NCI-H2107 treated with DMSO at 0.1 percent for 48 hours (cell line): ENCODE measurements around the gene CYP1A2.

Experiments used
- DNase-seq: peaks from one replicate; lab custom pipeline; 2025; ENCODE audit not compliant: unreplicated experiment; lab: John Stamatoyannopoulos, UW

The CYP1A2 gene

DNA sequence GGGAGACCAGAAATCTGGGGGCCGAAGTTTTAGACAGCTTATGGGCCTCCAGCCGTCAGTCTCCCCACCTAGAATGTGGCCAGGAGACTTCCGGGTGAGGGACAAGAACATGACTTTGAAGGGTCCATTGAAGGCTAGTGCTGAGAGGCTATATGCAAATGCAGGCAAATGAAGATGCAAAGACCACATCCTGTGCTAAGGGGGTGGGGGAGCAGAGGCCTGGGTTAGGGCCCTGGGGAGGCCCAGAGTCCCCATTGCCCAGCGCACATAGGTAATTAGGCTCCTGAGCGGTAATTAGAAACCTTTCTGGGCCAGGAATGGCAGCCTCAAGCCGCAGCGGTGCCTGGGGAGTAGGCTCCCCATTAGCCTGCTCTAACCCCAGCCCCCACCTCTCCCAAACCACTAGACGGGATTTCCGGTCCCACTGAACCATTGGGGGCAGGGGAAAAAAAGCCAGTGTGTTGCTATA is 40.1 kb downstream of the CYP1A2 start:
- peak; percentile 34 for DNase-seq

DNA sequence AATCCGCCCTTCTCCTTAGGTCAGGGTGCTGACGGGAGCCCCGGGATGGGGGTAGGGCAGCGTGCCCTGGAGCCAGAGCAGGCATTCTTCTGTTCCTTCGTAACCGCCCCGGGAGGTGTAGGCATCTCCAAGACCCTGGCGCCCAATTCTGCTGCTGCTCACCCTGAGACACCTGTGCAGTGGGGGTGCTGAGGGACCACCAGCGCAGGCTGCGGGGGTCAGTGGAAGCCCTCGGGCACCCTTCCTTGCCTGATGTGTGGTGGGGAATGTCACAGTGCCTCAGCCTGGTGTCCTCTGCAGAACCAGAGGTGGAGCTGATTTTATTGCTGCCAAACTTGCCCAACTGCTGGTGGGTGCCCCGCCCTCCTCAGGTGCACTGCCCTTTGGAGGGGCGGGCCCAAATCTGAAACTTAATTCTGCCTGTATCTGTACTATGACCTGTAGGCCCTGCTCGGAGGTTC is 40.6 kb downstream of the CYP1A2 start:
- no peak for DNase-seq

DNA sequence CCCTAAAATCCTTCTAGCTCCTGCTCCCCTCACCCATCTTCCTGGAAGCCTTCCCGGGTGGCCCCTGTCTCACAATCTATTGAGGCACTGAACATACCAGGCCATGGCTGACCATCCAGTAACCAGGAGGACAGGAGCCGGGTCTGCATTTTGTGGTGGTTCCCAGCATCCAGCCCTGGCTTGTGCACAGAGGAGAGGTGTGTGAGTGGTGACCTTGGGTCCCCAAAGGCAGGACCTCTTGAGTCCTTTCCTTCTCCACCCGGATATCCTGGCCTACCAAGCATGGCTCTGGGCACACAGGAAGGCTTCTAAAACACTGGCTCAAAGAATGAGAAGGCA is 41.1 kb downstream of the CYP1A2 start:
- no peak for DNase-seq

DNA sequence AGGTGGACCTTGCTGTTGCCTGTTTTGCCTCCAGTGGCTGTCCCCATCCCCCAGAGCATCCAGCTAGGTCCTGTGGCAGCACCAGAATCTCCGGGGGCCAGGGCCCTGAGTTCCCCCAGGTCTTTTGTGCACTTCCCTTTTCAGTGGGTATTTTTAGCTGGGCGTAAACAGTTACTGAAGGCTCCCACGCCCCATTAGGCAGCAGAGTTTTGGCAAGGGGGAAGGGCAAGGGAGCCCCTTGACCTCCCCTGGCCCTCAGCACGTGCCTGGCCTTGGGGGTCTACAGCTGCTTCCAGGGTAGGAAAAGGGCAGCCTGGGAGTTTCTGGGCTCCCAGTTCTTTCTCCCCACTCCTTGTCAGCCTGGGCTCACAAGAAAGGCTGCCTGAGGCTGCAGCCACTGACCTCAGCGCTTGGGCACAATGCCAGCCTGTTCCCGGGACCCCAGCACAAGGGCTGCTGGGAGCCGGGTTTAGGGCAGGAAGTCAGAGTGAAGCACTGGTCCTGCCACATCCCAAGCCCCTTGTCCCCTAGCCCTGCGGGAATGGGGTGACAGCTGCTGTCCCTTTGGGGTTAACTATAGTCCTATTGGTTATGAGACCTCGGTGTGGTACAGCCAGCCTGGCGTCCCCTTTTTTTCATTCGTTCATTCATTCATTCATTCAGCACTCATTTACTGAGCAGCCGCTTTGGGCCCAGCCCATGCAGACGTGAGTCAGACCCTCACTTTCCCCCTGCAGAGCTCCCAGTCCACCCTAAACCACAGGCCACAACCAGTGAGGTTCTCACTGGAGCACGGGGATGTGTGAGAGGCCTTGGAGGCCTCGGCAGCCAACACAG is 41.7 kb downstream of the CYP1A2 start:
- no peak for DNase-seq

DNA sequence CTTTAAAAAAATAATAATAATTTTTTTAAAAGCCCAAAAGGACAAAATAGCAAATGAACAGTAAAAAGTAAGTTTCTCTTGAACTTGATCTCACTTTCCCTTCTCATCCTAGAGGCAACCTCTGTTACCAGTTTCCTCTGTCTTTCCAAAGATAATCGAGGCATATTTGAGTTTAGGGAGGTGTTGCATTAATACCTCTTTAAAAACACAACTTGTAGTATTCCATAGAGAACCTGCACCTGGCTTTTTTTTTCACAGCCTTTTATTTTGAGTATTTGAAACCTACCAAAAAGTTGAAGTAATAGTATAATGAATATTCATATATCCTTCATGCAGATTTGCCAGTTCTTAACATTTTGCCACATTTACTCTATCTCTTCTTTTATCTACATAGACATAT is 42.4 kb downstream of the CYP1A2 start:
- DNase-seq: no peak

DNA sequence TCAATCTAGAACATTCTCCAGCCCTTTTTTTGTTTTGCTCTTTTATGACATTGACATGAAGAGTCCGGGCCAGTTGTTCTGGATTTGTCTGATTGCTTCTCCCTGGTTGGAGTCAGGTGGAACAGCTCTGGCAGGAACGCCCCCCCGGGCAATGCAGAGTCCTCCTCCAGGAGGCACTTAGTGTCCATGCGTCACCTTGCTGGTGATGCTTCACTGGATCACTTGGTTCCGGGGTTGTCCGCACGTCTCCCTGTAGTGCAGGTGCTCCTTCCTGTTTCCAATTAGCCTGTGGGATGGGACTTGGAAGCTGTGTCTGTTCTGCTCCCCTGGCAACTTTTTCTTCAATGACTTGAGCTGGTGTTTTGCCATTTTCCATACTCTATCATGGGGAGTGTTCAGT is 43.0 kb downstream of the CYP1A2 start:
- DNase-seq: no peak

DNA sequence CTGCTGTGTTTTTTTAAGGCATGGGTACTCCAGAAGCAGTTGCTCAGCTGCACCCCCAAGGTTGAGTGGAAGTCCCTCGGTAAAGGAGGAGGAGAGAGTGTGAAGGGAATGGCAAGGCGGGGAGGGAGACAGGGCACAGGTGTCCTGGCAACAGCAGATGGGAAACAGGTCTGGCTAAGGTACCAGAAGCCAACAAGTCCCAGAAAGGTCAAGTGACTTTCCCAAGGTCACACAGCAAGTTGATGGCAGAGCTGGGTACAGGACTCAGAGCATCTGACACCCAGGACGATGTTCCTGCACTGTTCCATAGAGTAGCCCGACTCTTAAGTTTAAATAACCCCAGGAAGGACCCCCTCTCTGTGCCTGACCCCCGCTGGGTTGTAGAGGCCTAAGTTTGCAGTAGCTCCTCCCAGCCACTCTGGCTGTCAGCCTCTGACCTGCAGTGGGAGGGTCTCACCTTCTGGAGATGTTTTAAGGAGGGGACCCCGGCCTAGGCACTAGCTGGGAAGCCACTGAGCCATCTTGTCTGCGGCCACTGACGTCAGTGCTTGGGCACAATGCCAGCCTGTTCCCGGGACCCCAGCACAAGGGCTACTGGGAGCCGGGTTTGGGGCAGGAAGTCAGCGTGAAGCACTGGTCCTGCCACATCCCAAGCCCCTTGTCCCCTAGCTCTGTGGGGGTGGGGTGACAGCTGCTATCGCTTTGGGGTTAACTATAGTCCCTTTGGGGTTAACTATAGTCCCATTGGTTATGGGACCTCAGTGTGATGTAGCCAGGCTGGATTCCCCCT is 43.8 kb downstream of the CYP1A2 start:
- no peak for DNase-seq

DNA sequence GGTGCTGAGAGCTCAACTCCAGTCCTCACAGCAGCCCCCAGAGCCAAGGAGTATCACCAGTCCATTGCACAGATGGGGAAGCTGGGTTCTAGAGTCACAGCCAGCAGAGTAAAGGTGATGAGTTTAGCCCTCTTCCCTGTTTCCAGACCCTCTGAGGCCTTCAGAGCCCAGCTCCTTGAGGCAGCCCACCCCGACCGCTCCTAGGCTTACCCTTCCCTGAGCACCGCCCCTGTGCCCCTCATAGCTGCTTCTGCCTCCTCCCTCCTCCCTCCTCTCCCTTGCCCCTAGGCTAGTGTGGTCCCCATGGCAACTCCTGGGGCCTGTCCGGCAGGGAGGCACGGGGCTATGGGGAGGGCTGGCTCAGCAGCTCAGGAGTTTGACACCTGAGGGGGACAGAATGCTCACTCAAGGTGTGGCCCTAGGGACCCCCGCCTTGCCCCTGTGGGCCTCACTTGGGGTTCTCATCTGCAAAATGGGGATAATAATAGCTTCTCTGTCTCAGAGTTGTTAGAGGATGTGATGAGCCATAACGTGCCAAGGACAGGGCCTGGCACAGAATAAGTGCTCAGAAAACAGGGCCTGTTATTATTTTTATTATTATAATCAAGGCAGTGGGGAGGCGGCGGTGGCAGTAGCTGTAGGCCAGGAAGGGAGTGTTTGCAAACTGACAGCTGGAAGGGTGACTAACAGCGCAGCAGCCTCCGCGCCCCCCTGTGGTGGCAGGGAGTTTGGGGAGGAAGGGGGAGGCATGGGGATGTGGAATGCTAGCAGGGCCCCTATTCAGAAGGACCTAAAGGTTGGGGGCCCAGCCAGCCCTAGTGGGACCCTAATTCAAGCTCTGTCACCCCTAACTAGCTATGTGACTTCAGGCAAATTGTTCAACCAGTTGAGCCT is 44.7 kb downstream of the CYP1A2 start:
- no peak for DNase-seq

DNA sequence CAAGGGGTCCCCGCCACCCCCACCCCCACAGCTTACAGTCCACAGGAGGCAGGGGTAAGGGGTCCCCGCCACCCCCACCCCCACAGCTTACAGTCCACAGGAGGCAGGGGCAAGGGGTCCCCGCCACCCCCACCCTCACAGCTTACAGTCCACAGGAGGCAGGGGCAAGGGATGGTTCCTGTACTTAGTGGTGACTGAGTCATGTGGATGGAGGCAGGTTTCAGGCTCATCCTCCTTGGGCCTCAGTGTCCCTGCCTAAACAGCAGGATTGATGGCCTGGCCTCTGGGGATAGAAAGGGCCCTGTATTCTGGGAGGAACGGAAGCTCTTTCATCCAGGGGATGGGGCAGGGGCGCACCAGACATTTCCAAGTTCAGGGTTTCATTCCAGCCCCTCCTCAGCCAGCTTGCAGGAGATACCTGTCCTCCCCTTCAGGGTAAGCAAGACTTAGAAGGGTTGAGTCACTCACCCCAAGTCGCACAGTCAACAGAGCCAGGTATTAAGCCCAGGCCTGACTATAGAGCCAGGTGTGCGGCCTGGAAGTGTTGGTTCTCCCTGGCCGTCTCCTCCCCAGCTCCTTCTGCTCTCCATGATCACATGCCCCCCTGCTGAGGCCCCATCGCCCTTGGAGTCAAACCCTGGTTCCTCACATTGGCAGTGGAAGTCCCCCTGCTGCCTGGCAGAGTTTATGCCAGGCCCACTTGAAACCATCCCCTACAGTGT is 45.8 kb downstream of the CYP1A2 start:
- no peak for DNase-seq

DNA sequence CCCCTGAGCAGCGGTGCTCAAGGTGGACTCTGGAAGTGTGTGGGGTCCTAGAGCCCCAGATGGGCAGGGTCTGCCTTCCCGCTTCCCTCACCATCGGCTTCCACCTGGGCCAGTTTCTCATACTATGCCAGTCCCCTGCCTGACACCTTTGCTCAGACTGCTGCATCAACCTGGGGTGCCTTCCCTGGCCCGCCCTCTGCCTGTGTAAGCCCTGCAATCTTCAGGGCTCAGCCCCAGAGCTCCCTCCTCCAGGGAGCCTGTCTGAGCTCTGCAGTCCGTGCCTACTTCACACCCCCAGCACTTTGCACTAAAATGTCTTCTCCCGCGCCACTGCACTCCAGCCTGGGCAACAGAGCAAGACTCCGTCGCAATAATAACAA is 46.3 kb downstream of the CYP1A2 start:
- no peak for DNase-seq

DNA sequence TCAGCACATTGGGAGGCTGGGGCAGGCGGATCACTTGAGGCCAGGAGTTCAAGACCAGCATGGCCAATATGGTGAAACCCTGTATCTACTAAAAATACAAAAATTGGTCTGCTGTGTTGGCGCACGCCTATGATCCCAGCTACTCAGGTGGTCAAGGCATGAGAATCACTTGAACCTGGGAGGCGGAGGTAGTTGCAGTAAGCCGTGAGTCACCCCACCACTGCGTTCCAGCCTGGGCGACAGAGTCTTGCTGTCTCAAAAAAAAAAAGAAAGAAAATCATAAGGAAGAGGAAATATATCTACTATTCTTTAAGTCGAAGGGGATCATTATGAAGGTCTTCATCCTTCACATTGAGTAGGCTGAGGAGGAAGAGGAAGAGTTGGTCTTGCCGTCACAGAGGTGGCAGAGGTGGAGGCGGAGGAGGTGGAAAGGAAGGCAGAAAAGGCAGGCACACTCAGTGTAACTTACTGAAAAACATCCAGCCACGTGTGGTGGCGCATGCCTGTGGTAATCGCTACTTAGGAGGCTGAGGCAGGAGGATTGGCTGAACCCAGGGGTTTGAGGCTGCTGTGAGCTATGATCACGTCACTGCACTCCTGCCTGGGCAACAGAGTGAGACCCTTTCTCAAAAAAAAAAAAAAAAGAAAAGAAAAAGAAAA is 47.5 kb downstream of the CYP1A2 start:
- DNase-seq: no peak

DNA sequence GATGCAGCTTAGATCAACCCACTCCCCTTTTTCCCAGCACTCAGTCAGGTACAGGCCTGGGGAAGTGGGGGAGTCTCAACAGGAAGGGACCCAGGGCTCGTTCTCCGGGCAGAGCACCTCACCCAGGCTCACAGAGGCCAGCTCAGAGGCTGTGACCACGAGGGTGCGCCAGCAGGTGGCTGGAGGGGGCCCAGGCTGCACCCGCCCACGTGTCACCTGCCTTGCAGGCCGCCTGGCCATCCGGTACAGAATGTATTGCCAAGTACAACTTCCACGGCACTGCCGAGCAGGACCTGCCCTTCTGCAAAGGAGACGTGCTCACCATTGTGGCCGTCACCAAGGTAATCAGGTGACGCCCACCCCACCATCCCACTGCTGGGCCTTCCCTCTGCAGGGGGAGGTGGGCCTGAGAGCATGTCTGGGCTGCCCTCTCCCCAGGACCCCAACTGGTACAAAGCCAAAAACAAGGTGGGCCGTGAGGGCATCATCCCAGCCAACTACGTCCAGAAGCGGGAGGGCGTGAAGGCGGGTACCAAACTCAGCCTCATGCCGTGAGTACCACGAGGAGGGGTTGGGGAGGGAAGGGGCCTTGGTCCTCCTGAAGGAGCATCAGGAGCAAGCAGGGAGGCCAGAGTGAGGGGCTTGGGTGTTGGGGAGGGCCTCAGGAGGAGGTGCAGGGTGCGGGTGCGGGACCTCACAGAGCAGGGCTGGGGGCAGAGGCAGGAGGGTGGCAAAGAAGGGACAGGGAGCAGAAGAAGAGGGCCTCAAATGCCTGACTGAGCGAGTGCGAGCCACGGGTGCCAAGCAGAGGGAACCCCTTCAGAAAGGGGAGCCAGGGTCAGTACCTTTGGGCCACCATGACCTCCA is 50.0 kb downstream of the CYP1A2 start:
- DNase-seq: no peak

DNA sequence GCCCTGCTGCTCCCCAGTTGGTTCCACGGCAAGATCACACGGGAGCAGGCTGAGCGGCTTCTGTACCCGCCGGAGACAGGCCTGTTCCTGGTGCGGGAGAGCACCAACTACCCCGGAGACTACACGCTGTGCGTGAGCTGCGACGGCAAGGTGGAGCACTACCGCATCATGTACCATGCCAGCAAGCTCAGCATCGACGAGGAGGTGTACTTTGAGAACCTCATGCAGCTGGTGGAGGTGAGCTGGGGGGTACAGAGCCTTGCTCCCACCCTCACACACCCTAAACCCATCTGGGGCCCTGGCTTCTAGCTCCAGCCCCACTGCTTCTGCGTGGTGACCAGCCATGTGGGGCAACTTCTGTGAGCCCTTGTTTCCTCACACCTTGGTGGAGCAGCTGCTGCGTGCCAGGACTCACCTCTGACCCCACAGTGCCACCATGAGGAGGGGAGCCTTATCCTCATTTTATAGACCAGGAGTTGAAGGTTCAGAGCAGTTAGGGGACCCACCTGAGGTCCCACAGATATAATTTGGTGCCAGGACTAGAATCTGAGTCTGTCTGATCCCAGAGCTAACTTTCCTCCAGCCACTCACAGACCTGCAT is 50.7 kb downstream of the CYP1A2 start:
- no peak for DNase-seq

DNA sequence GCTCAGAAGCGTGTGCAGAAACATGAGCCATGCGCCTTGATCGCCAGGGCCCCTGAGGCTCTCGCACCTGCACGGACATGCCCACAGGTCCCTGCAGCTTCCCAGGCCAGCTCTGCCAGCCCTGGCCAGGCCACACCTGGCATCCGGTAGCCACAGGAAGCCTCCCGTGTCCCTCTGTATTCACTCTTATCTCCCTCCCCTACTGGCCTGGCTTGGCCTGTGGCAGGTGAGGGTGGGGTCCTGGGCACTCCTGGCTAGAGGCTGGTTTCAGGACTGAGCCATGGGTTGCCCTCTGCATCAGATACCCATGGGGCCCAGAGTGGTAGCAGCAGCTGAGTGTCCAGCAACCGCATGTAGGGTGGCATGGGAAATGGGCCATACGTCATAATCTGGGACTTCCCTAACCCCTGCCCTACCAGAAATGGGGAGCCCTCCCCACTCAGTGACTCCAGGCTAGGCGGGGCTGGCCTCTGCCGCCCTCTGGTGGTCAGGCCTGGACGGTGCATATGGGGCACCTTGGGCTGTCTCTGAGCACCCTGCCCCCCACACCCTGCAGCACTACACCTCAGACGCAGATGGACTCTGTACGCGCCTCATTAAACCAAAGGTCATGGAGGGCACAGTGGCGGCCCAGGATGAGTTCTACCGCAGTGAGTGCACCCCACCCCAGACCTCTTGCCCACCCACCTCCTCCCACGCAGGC is 51.4 kb downstream of the CYP1A2 start:
- peak; percentile 19 for DNase-seq

DNA sequence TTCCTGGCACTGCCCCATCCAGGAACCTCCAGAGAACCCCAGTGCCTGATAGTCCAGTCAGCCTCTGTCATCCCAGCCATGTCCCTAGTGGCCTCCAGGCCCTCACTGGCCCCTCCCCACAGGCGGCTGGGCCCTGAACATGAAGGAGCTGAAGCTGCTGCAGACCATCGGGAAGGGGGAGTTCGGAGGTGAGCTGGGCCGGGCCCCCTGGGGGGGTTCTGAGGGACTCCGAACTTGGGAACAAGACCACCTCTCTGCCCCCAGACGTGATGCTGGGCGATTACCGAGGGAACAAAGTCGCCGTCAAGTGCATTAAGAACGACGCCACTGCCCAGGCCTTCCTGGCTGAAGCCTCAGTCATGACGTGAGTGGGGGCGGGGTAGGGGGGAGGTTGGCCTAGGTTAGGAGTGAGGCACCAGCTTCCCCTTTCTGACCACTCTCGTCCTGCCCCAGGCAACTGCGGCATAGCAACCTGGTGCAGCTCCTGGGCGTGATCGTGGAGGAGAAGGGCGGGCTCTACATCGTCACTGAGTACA is 52.0 kb downstream of the CYP1A2 start:
- DNase-seq: no peak

DNA sequence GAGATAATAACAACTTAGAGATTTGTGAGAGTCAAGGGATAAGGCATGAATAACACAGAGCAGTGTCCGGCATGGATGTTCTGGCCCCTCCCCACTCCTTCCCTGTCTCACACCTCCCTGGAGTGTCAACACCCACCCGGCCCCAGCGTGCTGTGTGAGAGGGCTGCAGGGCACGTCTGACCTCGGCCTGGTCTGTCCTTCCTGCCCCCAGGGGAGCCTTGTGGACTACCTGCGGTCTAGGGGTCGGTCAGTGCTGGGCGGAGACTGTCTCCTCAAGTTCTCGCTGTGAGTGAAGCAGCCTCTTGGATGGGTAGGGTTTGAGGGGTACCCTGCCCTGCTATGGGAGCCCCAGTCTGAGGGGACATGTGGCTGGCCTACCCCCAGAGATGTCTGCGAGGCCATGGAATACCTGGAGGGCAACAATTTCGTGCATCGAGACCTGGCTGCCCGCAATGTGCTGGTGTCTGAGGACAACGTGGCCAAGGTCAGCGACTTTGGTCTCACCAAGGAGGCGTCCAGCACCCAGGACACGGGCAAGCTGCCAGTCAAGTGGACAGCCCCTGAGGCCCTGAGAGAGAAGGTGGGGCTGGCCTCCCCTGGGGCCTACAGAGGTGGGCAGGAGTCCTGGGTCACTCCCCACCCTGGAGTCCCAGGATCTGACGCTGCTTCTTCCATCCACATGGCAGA is 52.8 kb downstream of the CYP1A2 start:
- no peak for DNase-seq

DNA sequence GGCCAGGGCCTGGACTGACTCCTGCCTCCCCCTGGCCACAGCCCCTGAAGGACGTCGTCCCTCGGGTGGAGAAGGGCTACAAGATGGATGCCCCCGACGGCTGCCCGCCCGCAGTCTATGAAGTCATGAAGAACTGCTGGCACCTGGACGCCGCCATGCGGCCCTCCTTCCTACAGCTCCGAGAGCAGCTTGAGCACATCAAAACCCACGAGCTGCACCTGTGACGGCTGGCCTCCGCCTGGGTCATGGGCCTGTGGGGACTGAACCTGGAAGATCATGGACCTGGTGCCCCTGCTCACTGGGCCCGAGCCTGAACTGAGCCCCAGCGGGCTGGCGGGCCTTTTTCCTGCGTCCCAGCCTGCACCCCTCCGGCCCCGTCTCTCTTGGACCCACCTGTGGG is 53.6 kb downstream of the CYP1A2 start:
- no peak for DNase-seq
